ENCODE measurements around the gene PLCL2. TPM values are rescaled to one million over a fixed set of nuclear protein-coding genes. Genes with fewer than 3 reads are reported as not detected.

Gene PLCL2
- total and polyA plus RNA-seq, 9 donors: 12.6 to 54.2 (median 24.7) TPM

DNA sequence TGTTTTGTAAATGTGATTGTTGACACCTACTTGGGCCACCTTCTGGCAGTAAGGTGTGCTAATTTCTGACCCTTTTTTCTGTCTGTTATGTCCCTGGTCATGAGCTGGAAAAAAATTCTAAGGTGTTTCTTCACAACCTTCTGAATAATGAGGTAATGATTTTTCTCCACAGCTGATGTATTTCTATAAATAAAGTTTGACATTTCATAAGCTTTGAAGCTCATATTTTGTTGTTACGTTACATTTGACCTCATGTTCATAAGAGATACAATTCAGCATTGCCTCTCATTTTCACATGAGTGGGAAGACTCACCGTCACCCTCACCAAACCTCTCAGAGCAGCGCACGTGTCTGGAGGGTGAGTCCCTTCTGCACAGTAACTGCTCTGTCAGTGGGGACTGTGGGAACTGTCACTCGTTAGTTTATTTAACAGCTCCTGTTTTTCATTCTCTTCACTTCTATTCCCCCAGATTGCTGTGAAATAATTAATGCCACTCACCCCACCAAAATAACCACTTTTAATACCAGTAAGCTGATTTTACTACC is 140.9 kb downstream of the PLCL2 start:
- no peak overlapping the region for H3K4me3 ChIP-seq
- H3K4me1 ChIP-seq (ENCODE audit: insufficient read depth): no peaks in the 10 kb centered on the region
- TF ChIP-seq, protein P1, sequence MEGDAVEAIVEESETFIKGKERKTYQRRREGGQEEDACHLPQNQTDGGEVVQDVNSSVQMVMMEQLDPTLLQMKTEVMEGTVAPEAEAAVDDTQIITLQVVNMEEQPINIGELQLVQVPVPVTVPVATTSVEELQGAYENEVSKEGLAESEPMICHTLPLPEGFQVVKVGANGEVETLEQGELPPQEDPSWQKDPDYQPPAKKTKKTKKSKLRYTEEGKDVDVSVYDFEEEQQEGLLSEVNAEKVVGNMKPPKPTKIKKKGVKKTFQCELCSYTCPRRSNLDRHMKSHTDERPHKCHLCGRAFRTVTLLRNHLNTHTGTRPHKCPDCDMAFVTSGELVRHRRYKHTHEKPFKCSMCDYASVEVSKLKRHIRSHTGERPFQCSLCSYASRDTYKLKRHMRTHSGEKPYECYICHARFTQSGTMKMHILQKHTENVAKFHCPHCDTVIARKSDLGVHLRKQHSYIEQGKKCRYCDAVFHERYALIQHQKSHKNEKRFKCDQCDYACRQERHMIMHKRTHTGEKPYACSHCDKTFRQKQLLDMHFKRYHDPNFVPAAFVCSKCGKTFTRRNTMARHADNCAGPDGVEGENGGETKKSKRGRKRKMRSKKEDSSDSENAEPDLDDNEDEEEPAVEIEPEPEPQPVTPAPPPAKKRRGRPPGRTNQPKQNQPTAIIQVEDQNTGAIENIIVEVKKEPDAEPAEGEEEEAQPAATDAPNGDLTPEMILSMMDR (IDR thresholded peaks at IDR 0.05): no peak
- no peak for TF ChIP-seq POLR2A (IDR thresholded peaks at IDR 0.05)
- no peak for TF ChIP-seq EP300 (IDR thresholded peaks at IDR 0.05)
- 91 to 96% (median 92%) methylated on average over 5 of the region's 5 CpGs for WGBS, 3 donors
- H3K27me3 ChIP-seq: no peaks in the 10 kb centered on the region
- H3K9me3 ChIP-seq: no peaks in the 10 kb centered on the region
- intact Hi-C loops (cut with DNase I): loop anchor here in 1 of 4 donors (10.0 kb wide), 1 partner anchor 421 kb away; the partner anchor contains the start of gene DAZL
- DNase-seq: no peak
- no peak overlapping the region for H3K27ac ChIP-seq
- H3K36me3 ChIP-seq: no peaks in the 10 kb centered on the region

DNA sequence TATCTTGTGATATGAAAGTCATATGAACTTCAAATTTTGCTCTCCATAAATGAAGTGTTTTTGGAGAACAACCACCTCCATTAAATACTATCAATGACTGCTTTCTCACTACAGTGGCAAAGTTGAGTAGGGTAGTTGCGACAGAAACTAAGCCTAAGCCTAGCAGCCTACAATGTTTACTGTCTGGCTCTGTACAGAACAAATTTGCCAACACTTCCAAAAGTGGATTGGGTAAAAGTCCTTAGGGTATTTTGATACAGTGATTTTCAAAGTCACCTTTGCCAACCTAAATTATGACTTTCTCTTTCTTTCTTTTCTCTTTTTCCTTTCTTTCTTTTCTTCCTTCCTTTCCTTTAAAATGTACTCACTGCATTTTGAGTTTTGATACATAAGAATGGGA is 142.6 kb downstream of the PLCL2 start:
- Histone ChIP-seq H3K4me3 (no peak overlapping the region), H3K27ac (no peak overlapping the region), H3K27me3 (no peaks in the 10 kb centered on the region), H3K36me3 (no peaks in the 10 kb centered on the region), H3K4me1 (ENCODE audit: insufficient read depth) (peaks cover 3% of the 10 kb centered on the region), H3K9me3 (no peaks in the 10 kb centered on the region)
- TF ChIP-seq, protein P1 (IDR thresholded peaks at IDR 0.05): no peak
- no peak for TF ChIP-seq POLR2A (IDR thresholded peaks at IDR 0.05)
- TF ChIP-seq EP300 (IDR thresholded peaks at IDR 0.05): no peak
- no peak for DNase-seq
- intact Hi-C loops (cut with DNase I): loop anchor here in 1 of 4 donors (10.0 kb wide), 1 partner anchor 423 kb away; the partner anchor contains the start of gene DAZL
- WGBS, 3 donors: 92 to 97% (median 96%) methylated on average over 1 of the region's 1 CpG

DNA sequence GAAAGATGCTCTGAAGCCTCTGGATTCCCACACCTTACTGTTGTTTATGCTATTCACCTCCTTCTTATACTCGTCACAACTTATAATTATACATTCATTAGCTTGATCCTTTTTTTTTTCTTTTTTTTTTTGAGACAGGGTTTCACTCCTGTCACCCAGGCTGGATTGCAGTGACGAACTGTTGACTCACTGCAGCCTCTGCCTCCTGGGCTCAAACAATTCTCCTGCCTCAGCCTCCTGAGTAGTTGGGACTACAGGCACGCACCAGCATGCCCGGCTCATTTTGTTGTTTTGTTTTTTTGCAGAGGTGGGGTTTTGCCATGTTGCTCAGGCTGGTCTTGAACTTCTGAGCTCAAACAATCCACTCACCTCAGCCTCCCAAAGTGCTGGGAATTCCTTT is 143.6 kb downstream of the PLCL2 start:
- no peaks in the 10 kb centered on the region for H3K9me3 ChIP-seq
- no peaks in the 10 kb centered on the region for H3K27me3 ChIP-seq
- H3K4me1 ChIP-seq (ENCODE audit: insufficient read depth): peaks cover 3% of the 10 kb centered on the region
- H3K27ac ChIP-seq: no peak overlapping the region
- no peak for TF ChIP-seq POLR2A (IDR thresholded peaks at IDR 0.05)
- no peak for TF ChIP-seq EP300 (IDR thresholded peaks at IDR 0.05)
- TF ChIP-seq, protein P1 (IDR thresholded peaks at IDR 0.05): no peak
- 97 to 100% (median 97%) methylated on average over 4 of the region's 4 CpGs for WGBS, 3 donors
- H3K4me3 ChIP-seq: no peak overlapping the region
- intact Hi-C loops (cut with DNase I): loop anchor here in 1 of 4 donors (10.0 kb wide), 1 partner anchor 424 kb away; the partner anchor contains the start of gene DAZL
- no peaks in the 10 kb centered on the region for H3K36me3 ChIP-seq
- DNase-seq: no peak

DNA sequence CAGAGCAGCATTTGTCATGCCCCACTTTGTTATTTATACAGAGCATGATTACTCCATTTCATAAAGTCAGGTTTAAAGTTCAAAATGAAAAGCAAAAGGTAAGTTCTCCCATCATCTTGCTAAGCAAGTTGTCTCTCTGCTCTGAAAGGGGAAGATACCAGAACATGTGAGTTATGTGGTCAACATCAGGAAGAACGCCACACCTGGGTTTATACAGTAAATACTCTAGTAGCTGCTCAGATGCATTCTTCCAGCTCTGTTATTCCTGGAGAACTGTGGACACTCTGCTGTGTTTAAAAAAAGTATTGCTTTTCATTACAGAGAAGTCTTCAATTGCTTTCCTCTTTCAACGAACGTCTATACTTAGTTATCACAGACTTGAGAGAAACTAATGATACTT is 145.7 kb downstream of the PLCL2 start:
- TF ChIP-seq POLR2A (IDR thresholded peaks at IDR 0.05) (no peak), EP300 (IDR thresholded peaks at IDR 0.05) (no peak)
- TF ChIP-seq, protein P1 (IDR thresholded peaks at IDR 0.05): no peak
- WGBS, 3 donors: 60 to 72% (median 62%) methylated on average over 3 of the region's 3 CpGs
- intact Hi-C loops (cut with DNase I): loop anchor here in 2 of 4 donors (5.0 to 10.0 kb wide), 2 partner anchors 426 to 428 kb away; partner anchors contain the start of gene DAZL (in 1 of the 2)
- no peaks in the 10 kb centered on the region for H3K27me3 ChIP-seq
- no peak for DNase-seq
- H3K9me3 ChIP-seq: no peaks in the 10 kb centered on the region
- H3K27ac ChIP-seq: no peak overlapping the region
- H3K4me1 ChIP-seq (ENCODE audit: insufficient read depth): peaks cover 3% of the 10 kb centered on the region
- H3K4me3 ChIP-seq: no peak overlapping the region
- H3K36me3 ChIP-seq: no peaks in the 10 kb centered on the region

All from ovary (tissue), 9 donors.